Ascending aorta (tissue), 2 donors: Measurements from ENCODE around the gene ALAS1. TPM values are rescaled to one million over a fixed set of nuclear protein-coding genes. Genes with fewer than 3 reads are reported as not detected.

ENCODE experiments used
- DNase-seq, 2 donors: peaks; one replicate each; pipeline ENCODE4 v3.0.0-alpha.2; 2019; ENCODE audit warnings: low spot score in 2 of 2
- H3K27ac ChIP-seq, 2 donors: fragments of 200-600 bp; sonication (generic); one replicate each; pipeline ENCODE4 v1.5.1; 2016 to 2017; ENCODE audit warnings: mild to moderate bottlenecking in 1 of 2
- H3K27me3 ChIP-seq: fragments of 200-600 bp; sonication (generic); one replicate; pipeline ENCODE4 v1.5.1; 2017
- H3K36me3 ChIP-seq, 2 donors: fragments of 200-600 bp; sonication (generic); one replicate each; pipeline ENCODE4 v1.5.1; 2016
- H3K4me1 ChIP-seq, 2 donors: fragments of 200-600 bp; sonication (generic); one replicate each; pipeline ENCODE4 v1.5.1; 2016 to 2017; ENCODE audit warnings: mild to moderate bottlenecking in 1 of 2
- H3K4me3 ChIP-seq, 2 donors: fragments of 200-600 bp; sonication (generic); one replicate each; pipeline ENCODE4 v1.5.1; 2016 to 2017; ENCODE audit warnings: mild to moderate bottlenecking in 1 of 2
- H3K9me3 ChIP-seq, 2 donors: fragments of 200-600 bp; sonication (generic); one replicate each; pipeline ENCODE4 v1.5.1; 2016
- CTCF ChIP-seq, 3 experiments: fragments of 200-600 bp in 2 of 3; fragments of 450-650 bp in 1 of 3; sonication (generic) in 2 of 3; IDR thresholded peaks; one replicate each; pipeline ENCODE4 v1.5.1; 2016 to 2019; ENCODE audit warnings: antibody characterized with exemption in 3 of 3, mild to moderate bottlenecking in 1 of 3, moderate library complexity in 1 of 3
- intact Hi-C: fragments of 100-400 bp; cut with DNase I; formaldehyde crosslinking; loops from one replicate; pipeline ENCODE4 v1.15.1; 2023
- total RNA-seq: library from RNA; depleted of rRNA; stranded (reverse); fragments of >200 nt; gene quantifications from one replicate; pipeline ENCODE4 v1.1.0, GENCODE V29; 2016

ALAS1 gene
- total RNA-seq, 1 donor from 2014 or later = 58.3 TPM

GRCh38 chr3:52204337-52205073 is 6.5 kb downstream of the ALAS1 start:
- no peak for DNase-seq
- Histone ChIP-seq H3K36me3 (peaks cover 74 to 79% of the 10 kb centered on the region in 2 donors), H3K4me3 (no peak overlapping the region), H3K9me3 (no peaks in the 10 kb centered on the region), H3K4me1 (peaks cover 0 to 3% of the 10 kb centered on the region in 2 donors), H3K27me3 (no peaks in the 10 kb centered on the region), H3K27ac (no peak overlapping the region)
- no peak for TF ChIP-seq CTCF (IDR thresholded peaks at IDR 0.05)
- intact Hi-C loops = no loop called here

GRCh38 chr3:52205727-52206372 is 7.9 kb downstream of the ALAS1 start:
- TF ChIP-seq CTCF (IDR thresholded peaks at IDR 0.05) = no peak
- H3K4me3 ChIP-seq = no peak overlapping the region
- DNase-seq = no peak
- intact Hi-C loops = no loop called here
- no peaks in the 10 kb centered on the region for H3K9me3 ChIP-seq
- H3K27ac ChIP-seq = no peak overlapping the region
- H3K36me3 ChIP-seq = peaks cover 83 to 93% of the 10 kb centered on the region in 2 donors
- no peaks in the 10 kb centered on the region for H3K4me1 ChIP-seq
- H3K27me3 ChIP-seq = no peaks in the 10 kb centered on the region

- DNase-seq = no peak
- no peak for TF ChIP-seq CTCF (IDR thresholded peaks at IDR 0.05)
- Histone ChIP-seq H3K9me3 (no peaks in the 10 kb centered on the region), H3K27me3 (no peaks in the 10 kb centered on the region), H3K4me1 (no peaks in the 10 kb centered on the region), H3K27ac (no peak overlapping the region), H3K36me3 (peaks cover 92 to 96% of the 10 kb centered on the region in 2 donors), H3K4me3 (no peak overlapping the region)
- intact Hi-C loops = no loop called here
Observed at GRCh38 chr3:52208556-52208955, 10.6 kb downstream of the ALAS1 start.

- Histone ChIP-seq H3K9me3 (no peaks in the 10 kb centered on the region), H3K4me3 (no peak overlapping the region), H3K36me3 (peaks cover 90 to 96% of the 10 kb centered on the region in 2 donors), H3K4me1 (no peaks in the 10 kb centered on the region), H3K27ac (no peak overlapping the region), H3K27me3 (no peaks in the 10 kb centered on the region)
- DNase-seq = no peak
- intact Hi-C loops = no loop called here
- no peak for TF ChIP-seq CTCF (IDR thresholded peaks at IDR 0.05)
Observed at GRCh38 chr3:52210037-52210436, 12.1 kb downstream of the ALAS1 start.

GRCh38 chr3:52210550-52211046 is 12.6 kb downstream of the ALAS1 start:
- TF ChIP-seq CTCF (IDR thresholded peaks at IDR 0.05) = no peak
- no peak overlapping the region for H3K27ac ChIP-seq
- intact Hi-C loops = no loop called here
- H3K4me1 ChIP-seq = no peaks in the 10 kb centered on the region
- DNase-seq = no peak
- H3K9me3 ChIP-seq = no peaks in the 10 kb centered on the region
- no peaks in the 10 kb centered on the region for H3K27me3 ChIP-seq
- H3K4me3 ChIP-seq = no peak overlapping the region
- H3K36me3 ChIP-seq = peaks cover 91 to 96% of the 10 kb centered on the region in 2 donors
